ENCODE results near the gene NGLY1.

NGLY1 gene, protein sequence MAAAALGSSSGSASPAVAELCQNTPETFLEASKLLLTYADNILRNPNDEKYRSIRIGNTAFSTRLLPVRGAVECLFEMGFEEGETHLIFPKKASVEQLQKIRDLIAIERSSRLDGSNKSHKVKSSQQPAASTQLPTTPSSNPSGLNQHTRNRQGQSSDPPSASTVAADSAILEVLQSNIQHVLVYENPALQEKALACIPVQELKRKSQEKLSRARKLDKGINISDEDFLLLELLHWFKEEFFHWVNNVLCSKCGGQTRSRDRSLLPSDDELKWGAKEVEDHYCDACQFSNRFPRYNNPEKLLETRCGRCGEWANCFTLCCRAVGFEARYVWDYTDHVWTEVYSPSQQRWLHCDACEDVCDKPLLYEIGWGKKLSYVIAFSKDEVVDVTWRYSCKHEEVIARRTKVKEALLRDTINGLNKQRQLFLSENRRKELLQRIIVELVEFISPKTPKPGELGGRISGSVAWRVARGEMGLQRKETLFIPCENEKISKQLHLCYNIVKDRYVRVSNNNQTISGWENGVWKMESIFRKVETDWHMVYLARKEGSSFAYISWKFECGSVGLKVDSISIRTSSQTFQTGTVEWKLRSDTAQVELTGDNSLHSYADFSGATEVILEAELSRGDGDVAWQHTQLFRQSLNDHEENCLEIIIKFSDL

DNA sequence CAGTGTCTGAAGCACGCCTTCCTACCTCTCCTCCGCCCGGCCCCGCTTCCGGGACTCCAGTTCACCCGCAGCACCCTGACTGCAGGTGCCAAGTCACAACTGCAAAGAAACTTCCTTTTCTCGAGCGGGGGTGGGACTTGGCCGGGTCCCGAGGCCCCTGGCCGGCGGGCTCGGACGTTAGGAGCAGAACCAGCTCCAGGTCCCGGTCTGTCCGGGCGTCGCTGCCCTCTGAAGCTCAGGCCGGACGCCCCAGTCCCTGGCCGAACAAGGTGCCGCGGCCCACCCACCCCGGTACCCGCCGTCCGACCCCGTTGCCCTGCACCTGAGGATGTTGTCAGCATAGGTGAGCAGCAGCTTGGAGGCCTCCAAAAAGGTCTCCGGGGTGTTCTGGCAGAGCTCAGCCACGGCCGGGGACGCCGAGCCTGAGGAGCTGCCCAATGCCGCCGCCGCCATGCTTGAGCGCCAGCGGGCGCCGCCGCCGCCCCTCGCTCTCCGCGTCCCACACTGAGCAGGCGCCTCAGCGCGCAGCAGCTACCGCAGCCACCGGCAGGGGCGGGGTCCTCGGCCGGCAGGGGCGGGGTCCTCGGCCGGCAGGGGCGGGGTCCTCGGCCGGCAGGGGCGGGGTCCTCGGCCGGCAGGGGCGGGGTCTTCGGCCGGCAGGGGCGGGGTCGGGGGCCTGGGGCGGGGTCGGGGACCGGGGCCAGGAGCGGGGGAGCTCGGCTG lies at the start of gene NGLY1:
TSS of gene NGLY1 (minus strand) at position 506 of the 723 bp plus-strand sequence. CDS start at position 453, 53 bp downstream.
- peak; percentile 88 for DNase-seq

DNA sequence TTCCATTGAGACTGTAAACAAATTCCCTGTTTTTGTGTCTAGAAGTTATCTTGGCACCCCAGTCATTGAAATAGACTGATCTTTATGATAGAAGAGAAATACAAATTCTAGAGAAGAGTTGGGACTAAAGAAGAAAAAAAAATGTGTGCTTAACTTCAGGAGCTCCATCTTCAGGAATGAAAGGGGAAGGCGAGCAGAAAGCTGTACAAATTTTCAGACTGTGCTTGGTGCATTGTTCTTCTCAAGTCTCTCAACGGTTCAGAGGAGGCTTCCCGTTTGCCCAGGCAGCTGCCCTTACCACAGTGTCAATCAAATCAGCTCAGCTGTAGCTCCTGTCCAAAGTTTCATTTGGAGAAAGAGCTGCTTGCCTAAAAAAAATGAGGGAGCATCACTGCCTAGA lies 48.3 kb upstream of the NGLY1 start:
- no peak for DNase-seq

DNA sequence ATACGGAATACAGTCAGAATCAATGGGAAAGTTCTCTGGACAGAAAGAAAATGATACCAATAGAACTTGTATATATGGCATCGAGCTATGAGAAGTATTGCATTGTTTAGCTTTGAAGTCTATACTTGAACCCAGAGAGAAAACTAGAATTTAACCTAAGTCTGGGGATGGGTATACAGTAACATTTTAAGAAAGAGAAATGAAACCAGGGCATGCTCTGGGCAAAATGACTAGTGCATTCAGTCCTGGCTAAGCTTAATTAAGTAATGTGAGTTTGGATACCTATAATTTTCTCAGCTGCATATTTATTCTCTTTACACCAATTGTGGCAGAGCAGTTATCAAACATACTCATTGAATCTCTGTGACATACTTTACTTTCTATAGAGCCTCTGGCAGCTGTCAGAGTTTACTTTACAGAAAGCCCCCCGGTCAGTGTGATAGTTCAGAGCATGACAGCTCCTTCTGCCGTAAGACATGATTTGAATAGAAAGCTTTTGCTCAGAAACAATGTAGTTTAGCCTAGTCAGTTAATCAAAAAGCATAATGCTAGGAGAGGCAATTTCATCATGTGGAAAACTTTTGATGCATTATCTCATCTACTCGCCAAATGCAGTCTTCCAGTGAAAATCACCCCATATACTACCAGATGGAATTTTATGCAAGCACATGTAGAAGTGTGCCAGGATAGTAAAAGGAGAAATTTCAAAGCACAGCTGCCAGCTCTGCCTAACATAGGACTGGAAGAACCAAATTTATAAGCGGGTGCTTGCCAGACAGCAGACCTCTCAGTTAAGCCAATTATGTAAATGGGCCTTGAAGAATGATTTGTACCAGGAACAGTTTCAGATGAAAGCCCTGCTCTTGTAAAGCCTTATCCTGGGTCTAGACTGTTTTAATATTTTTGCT lies 47.4 kb upstream of the NGLY1 start:
- no peak for DNase-seq

DNA sequence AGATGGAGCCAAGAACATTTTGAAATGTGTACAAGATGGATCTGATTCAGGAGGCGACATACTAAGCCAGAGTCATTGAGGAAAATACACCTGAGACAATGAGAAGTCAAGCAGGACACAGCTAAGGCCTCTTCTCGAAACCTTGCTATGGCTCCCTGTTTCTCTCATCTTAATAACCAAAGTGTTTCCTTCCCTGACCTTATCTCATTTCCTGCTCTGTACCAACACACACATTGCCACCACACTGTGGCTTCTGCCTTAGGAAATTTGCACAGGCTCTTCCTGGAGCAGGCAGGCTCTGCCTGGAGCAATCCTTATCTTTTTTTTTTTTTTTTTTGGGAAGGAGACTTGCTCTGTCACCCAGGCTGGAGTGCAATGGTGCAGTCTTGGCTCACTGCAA lies 43.3 kb upstream of the NGLY1 start:
- DNase-seq, result no peak

DNA sequence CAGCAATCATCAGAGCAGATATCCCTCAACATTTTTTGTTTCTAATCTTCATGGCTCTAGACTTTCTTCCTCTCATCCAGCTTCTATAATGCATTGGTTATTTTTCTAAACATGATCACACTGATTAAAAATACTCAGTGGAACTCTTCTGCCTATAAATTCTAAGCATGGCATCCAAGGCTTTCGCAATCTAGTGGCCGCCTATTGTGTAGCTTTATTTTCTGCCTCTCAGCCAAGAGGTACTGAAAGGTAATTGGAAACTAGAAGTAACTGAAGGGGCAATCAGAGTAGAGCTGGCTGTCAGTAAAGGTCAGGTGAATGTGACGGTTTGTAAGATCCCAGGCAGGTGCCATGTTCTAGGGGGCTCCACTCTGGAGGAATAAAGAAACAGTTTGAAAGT lies 40.1 kb upstream of the NGLY1 start:
- DNase-seq, result no peak

DNA sequence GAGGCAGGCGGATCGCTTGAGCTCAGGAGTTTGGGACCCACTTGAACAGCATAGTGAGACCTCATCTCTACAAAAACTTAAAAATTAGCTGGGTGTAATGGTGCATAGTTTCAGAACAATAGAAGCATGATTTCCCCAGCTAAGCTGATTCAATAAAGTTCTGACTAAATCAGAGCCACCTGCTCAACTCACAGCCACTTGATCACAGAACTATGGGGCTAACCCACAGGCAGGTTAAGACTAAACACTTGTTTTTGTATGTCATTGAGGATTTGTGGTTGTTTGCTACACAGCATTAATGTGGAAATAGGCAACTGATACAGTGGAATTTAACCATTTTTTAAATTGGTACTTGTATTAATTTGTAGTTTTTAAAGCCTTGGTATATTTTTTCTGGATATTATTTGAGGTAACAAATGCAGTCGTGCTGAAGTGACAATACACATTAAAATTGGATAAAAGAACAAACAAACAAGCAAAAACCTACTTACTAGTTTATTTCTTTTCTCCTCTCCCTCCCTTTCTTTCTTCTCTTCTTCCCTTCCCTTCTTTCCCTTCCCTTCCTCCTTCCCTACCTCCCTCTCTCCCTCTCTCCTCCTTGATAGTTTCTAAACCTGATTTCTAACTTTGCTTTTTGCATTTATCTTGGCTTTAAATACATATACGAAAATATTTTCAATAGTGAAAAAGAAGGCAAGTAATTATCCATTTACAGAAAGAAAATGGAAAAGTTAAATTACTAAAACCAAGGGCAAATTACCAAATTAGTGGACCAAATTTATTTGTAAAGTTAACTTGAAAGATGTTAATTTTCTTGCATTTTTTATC lies 38.7 kb upstream of the NGLY1 start:
- no peak for DNase-seq

DNA sequence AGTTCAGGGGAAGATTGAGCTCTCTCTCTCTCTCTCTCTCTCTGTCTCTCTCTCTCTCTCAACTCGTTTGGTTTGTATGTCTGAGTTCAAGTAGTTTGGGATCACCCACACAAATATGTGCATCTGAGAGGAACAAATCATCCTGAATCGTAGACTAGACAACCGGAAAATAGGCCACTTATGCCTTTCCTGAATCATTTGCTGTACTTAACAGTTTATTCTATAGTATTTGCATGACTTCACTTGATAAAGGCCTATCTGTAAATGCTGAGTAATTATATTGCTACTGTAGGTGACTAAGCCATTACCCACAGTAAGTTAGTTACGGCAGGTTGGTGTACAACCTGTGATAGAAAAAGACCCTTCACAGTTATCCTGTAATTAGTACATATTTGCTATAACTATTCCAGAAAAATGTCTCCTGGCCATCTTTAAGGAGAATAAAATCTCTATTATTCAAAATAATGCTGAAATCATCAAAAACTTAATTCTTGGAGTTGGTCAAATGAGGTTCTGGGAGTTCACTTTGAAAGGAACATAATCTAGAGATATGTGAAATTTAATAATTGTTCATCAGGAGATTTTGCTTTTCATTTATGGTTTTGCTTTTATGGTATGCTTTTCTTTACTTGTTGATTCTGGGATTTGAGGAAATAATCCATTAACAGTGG lies 37.7 kb upstream of the NGLY1 start:
- DNase-seq, result no peak

DNA sequence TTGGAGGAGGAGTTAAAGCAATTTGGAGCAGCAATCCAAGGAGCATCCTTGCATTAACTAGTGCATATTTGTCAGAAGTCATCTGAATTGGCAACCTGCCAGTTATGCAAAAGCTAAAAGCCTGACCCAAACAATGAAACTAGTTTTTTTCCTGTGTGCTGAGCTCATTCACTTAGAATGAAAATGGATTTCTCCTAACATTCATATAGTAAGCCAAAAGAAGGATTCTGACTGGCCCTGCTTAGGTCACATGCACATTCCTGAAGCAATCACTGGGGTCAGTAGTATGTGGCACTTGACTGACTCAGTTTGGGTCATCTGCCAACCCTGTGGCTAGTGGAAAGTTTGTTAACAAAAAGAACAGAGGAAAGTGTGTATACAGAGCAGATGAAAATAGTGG lies 37.1 kb upstream of the NGLY1 start:
- DNase-seq, result no peak

DNA sequence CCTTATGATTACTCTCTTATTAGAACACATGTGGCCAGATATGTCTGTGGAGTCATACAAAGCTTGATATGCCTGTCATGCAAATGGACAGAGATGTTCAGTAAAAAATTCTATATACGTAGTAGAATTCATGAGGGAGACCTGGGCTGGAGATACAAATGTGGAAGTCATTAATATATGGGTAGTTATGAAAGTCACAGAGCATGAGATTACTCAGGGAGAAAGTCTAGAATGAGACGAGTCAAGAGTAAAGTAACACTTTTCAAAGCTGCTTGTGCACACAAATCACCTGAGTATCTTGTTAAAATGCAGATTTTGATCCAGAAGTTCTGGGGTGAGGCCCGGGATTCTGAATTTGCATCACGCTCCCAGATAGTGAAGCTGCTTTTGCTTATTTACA lies 35.1 kb upstream of the NGLY1 start:
- no peak for DNase-seq

DNA sequence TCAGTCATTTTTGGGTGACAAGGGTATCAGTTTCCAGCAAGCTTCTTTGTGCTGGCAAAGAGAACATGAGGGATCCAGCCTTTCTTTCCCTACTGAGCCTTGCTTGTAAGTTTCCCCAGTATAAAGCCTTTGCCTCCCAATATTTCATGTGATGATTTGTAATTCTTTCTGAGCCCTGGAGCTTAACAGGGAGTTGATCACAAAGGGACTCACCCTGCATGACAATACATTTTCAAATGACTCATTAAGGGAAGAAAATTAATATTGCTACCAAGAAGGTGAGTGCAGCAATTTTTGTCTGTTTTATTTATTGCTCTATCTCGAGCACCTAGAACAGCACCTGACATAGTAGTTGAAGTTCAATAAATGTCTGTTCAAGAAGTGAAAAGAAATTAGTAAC lies 34.4 kb upstream of the NGLY1 start:
- no peak for DNase-seq

DNA sequence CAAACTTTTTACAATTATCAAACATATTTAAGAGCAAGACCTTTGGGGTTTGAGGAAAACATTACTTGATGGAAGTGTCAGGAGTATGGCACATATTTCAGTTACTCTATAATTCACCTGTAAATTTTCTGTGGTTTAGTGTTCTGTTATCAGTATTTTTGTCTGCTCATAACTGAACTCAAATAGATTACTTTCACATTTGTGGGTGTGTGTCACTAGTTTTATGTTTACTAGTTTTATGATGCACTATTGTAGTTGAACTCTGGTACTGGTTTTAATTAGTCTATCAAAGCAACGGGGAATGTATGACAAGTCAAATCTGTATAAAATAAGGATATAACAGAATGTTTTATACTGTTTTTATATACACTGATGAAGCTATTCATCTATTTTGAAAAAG lies 33.9 kb upstream of the NGLY1 start:
- DNase-seq, result no peak

DNA sequence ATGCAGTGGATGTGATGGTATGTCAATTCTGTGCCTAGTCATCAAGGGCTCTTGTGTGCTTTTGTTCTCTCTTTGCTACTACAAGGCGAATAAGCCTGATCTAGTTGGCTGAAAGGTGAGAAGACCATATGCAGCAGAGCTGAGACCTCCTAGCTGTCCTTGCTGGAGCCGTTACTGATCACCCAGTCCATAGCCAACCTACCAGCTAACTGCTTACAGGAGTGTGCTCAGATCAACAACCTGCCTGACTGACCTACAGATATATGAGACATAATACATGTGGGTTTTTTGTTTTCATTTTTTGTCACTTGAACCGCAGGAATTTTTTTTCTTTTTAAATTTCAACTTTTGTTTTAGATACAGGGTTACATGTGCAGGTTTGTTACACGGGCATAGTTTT lies 29.4 kb upstream of the NGLY1 start:
- DNase-seq, result no peak

DNA sequence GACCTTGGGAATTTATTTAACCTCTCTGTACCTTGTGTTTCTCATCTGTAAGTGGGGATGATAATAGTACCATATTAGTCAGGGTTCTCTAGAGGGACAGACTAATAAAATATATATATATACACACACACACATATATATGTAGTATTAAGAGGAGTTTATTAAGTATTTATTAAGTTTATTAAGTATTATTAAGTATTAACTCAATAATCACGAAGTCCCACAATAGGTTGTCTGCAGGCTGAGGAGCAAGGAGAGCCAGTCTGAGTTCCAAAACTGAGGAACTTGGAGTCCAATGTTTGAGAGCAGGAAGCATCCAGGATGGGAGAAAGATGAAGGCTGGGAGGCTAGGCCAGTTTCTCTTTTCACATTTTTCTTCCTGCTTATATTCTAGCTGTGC lies 21.4 kb upstream of the NGLY1 start:
- no peak for DNase-seq

DNA sequence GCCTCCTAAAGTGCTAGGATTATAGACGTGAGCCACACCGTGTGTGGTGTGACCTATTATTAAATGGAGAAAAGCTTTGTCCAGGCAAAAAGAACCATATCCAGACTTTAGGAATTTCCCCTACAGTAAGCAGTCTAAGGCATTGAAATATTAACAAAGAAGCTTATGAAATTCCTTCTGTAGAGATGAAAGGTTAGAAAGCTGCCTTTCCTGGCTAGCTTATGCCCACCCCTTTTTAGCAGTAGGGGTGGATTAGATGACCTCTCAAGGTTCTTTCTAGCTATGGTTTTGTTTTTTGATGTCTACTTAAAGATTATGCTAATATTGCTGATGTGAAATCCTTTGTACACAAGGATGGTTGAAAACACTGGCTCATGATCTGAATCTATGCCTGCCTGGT lies 20.6 kb upstream of the NGLY1 start:
- no peak for DNase-seq

DNA sequence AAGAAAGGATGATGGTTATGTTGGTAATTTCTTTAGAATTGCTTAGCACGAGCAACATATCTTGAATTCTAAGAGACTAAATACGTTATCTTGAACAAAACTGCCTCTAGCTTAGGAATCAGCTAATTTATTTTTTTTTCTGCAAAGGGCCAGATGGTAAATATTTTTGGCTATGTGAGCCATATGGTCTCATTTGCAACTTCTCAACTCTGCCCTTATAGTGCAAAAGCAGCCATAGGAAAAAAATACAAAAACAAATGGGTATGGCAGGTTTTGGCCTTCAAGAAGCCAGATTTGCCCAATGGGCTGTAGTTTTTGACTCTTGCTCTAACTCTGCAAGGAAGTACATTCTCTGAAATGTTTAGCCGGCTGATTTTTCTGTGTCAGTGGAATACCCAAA lies 18.5 kb upstream of the NGLY1 start:
- no peak for DNase-seq

DNA sequence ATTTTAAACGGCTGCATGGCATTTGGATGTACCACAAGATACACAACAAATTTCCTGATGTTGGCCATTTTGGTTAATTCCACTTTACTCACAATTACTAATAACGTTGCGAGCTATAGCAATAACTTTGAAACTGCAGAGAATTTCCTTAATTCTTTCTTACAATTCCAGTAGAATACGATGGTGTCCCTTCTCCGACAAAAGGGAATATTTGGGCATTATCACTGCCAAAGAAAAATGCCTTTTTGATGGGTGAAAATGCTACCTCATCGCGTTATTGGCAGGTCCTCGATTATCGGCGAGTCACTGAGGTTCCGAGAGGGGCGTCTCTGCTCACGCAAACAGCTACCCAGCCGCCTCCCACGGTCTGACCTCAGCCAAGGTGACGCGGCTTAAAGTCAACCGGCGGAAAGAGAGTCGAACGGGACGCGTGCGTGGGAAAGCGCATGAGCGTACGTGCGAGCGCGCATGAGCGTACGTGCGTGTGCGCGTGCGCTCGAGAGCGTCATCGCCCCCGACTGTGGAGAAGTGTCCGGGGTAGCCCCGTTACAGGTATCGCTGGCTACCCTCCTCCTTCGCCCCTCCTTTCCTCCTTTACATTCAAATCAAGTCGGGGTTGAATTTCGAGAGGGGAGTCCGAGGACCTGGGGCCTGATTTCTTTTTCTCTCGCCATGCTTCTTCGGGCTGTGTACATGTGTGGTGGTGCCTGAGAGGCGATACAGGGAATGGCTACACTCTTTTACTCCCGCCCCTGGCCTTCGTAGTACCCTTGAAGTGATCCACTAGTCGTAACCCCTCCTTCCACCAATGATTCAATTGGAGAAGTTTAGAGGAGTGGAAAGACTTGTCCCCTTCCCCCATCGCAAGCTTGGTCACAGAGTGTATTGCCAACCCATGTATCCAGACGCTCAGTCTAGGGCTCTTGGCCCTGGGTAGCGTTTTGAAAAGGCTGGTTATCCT lies 6.6 kb upstream of the NGLY1 start, which contains the start of gene OXSM:
TSS of gene OXSM (plus strand) at position 495 of the 961 bp plus-strand sequence. CDS start 931 bp downstream, outside the sequence.
- peak; percentile 95 for DNase-seq

DNA sequence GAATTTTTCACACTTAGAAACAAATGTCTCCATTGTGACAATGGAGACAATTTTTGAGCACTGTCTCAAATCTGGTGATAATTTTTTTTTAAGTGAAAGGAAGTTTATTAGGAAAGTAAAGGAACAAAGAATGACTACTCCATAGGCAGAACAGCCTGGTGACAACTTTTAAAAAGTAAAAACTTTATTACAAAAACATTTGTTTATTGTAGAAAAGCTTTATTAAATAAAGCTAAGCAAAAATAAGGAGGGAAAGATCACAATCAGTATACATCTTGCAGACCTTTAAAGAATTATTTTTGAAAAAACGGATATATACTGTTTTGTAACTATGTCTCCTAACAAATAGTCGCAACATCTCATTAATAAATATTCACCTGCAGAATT lies 6.0 kb upstream of the NGLY1 start:
- DNase-seq, result no peak

DNA sequence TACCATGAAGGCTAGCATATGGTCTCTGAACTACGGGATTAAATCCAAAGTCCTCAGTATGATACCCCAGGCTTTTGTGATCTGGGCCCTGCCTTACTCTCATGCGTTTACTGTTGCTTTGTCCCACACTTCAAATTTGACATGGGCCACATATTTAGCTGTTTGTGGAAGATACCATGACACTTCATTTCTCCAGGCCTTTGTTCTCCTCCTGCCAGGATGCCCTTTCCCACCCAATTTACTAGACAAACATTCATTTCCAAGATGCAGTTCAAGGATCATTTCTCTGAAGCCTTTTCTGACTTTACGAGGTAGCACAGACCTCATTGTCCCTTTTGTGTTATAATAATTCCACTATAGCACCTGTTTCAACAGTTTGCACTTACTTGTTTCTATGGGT lies 4.4 kb upstream of the NGLY1 start:
- DNase-seq, result no peak

DNA sequence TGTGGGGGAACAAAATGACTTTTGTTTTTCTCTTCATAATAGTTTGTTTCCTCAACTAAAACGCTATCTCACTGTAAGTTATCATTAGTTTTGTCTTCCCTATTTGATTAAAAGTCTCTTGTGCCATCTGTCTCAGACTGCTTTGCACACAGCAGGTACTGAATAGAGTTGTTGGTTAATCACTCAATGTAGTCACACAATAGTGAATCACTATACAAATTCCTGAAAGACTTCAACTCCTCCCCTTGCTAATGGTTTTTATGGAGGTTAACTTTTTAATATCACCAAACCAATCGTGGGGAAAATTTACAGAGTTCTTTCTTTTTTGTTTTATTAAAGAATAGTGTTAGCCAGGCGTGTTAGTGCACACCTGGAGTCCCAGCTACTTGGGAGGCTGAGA lies 2.6 kb upstream of the NGLY1 start:
- no peak for DNase-seq

DNA sequence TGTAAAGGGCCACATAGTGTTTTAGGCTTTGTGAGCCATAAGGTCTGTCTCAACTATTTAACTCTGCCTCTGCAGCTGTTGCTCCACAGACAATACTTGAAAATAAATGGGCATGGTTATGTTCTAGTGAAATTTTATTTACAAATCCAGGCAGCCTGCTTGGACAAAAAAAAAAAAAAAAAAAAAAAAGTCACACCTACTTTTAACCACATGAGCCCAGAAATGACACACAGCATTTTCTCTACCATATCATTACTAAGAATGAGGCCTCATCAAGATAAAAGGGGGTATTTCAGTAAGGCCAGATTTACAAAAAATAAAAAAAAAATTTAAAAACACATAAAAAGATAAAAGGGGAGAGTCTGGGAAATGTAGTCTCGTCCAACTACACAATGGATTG lies 1.7 kb upstream of the NGLY1 start:
- no peak for DNase-seq

Data from stimulated activated CD4-positive, alpha-beta T cell treated with anti-CD3 and anti-CD28 coated beads, Interleukin-15, amount 100 ng/mL, for 24 hours (primary cell).